HG03095 (cell line): ENCODE results near the gene PANK4.

Experiments
- ATAC-seq: cut with Tn5 transposase; IDR thresholded peaks from one replicate; pipeline ENCODE4 v1.9.1; 2021; ENCODE audit warnings: moderate library complexity; ENCODE audit not compliant: unreplicated experiment

PANK4 gene

DNA sequence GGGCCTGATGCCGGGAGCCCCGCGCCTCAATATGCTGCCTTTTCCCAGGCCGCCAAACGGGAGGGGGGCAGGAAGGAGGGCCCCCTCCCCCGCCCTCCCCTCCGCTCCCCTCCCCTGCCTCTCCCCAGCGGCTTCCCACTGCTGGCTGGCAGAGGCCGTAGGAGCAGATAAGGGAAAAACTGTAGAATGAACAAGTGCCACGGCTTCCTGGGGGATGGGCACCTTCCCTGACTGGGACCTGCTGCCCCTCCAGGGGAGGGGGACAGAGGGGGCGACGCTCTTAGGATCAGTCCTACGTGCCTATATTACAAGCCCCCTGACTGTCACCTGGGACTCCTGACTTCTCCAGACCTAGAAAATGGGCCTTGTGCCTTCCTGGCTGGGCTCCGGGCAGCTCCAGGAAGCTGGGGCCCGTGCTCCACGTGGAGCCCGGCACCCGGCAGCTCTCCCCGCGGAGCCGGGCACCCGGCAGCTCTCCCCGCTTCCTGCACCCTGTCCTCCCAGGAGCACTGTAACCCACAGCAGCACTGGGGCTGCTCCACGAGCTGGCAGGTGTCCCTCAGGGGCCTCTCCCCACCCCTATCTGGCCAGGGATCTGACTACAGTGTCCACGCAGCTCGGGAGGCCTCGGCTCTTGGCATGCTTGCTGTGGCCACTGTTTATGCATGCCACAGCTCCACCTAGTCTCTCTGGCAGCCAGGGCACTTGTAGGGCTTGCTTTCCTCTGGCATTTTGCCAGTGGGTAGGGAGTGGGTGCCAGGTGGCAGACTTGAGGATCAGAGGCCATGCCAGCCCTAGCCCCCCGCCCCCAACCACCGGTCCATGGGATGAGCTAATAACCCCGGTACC is 4.3 kb upstream of the PANK4 start:
- no peak for ATAC-seq

DNA sequence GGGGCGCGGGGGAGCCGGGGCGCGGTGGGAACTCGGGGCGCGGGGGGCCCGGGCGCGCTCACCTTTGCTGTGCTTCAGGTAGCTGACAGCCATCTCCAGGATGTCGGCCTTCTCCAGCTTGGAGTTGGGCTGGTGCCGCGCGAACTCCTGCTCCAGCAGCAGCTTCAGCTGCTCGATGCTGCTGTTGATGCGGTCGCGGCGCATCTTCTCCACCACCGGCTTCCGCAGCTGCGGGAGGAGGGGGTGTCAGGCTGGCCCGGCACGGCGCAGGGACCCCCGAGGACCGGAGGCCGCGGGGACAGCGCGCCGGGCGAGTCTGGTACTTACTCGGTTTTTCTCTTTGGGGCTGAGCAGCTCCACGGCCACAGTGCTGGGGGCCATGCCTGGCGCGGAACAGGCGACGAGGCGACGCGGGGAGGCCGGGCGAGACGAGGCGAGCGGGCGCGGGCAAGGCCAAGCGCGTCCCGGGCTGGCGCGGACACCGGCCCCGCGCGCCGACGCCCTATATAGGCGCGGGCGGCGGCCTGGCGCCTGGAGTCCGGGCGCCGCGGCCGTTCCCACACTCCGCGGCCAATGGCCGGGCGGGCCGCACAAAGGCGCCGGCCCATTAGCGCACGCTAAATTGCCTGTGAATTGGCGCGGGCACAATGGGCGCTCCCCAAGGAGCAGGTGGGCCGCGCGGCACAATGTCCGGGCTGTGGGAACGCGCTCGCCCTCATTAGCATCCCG is 3.6 kb upstream of the PANK4 start, which contains the start of gene HES5:
Gene HES5, minus strand, starts transcription at position 480 of the 729 bp plus-strand sequence. Its CDS starts 99 bp downstream, at position 381.
- ATAC-seq = no peak

DNA sequence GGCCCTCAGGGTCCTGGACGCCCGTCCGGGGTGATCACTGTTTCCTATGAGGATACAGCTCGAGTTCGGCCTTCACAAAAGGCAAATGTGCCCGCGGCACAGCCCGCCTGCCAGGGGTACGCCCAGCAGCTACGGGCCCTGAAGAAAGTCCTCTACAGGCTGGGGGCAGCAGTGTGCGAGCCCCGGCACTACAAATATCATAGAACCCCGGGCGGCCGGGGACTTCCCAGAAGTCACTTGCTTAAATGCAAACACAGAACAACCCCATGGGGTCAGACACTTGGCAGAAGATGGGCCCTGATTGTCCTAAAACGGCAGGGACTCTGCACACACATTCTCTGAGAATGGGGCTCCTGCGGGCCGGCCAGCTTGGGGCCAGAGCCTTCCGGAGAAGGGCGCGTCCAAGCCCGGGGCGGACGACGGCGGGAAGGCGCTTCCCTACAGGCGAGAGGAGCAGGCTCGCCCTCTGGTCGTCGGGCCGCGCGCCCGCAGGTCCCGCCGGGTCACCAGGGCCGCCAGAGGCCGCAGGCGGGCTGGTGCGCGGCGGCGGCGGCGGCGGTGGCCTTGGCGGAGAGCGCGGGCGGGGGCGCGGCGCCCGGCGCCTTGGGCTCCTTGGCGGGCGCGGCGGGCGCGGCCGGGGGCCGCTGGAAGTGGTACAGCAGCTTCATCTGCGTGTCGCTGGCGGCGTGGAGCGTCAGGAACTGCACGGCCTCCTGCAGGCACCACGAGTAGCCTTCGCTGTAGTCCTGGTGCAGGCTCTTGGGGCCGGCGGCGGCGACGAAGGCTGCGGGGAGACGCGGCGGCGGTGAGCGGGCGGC is 2.8 kb upstream of the PANK4 start:
- ATAC-seq = no peak

DNA sequence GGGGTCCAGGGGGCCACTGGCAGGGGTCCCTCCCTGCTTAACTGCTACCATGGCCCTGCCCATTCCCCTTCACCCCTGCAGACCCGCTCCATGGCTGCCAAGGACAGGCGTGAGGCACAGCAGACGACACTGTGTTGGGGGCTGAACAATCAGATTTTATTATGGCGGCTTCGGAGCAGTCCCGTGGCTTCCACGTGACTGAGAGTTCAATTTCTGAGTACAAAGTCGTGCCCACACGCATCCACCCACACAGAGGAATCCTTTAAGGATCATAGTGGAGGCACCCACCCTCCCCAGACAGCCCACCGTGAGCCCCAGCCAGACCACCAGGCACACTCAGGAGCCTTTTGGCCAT is 2.2 kb upstream of the PANK4 start:
- ATAC-seq = no peak

DNA sequence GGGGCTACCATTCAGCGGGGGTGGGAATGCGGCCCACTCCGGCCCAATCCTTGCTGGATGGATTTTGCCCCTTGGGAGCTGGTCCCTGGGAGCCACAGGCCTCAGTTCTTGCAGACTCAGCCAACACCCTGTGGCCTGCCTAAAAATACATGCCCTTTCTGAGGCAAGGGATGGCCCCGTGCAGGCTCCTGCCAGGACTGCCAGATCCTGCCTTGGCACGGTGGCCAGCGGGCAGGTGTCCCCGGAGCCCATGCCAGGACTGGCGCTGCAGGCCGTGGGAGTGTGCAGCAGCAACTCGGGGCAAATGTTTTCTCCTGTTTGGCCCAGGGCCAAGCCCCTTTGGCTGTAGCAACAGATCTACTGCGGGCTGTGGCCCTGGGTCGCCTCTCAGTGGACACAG is 1.6 kb upstream of the PANK4 start:
- ATAC-seq = no peak

DNA sequence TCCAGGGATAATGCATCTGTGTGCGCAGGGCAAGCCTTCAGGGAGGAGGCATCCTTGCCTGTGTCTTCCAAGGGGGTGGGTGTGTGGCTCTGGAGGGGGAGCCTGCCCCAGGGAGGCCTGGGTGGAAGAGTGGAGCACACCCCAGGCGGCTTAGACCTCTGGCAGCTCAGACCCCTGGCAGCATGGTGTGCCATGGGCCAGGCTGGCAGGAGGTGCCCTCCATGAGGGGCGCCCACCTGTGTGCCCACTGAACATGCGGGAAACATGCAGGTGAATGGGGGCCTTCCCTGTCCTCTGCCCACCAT is 1.1 kb upstream of the PANK4 start:
- no peak for ATAC-seq

DNA sequence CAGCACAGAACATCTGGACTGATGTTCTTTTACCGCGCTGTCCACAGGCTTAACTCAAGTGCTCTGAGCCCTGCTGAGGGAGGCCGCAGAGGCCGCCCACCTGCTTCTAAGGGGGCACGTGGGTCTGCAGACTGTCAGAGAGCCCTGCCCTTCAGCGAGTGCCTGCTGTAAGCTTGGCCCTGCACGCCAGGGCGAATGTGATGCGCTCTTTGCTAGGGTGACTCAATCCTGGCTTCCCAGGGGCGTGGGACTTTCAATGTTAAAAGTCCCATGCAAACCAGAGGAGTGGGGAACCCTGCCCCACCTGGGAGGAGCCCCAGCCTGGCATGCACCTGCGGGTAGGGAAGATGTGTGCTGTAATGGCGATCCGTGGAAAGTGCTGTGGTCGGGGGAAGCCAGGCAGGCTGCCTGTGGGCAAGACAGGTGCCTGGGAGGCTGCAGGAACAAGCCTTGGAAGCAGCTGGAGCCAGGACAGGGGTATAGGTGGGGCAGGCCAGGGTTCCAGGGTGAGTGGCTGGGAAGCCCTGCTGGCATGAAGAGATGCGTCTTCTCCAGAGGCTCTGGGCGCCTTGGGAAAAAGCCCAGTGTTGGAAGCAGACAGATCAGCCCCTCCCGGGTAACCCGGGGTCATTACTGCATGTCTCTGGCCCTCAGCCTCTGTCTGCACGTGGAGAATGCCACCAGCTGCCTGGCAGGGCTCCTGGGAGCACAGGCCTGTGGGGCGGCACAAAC is 594 bp upstream of the PANK4 start:
- ATAC-seq = peak; percentile 24

DNA sequence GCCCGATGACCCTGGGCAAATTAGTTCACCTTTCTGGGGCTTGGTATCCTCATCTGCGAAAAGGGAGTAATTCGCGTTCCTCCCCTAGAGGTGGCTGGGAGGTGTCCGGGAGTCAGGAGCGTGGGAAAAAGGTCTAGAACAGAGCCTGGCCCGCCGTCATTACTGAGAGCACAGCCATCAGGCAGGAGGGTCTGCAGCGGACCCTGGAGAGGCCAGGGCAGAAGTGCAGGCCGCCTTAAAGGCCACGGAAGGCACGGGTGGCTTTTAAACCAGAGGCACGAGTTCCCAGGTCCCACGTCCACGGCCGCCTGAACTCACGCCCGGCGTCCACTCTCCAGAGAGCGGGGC is 850 bp downstream of the PANK4 start:
- ATAC-seq = no peak

DNA sequence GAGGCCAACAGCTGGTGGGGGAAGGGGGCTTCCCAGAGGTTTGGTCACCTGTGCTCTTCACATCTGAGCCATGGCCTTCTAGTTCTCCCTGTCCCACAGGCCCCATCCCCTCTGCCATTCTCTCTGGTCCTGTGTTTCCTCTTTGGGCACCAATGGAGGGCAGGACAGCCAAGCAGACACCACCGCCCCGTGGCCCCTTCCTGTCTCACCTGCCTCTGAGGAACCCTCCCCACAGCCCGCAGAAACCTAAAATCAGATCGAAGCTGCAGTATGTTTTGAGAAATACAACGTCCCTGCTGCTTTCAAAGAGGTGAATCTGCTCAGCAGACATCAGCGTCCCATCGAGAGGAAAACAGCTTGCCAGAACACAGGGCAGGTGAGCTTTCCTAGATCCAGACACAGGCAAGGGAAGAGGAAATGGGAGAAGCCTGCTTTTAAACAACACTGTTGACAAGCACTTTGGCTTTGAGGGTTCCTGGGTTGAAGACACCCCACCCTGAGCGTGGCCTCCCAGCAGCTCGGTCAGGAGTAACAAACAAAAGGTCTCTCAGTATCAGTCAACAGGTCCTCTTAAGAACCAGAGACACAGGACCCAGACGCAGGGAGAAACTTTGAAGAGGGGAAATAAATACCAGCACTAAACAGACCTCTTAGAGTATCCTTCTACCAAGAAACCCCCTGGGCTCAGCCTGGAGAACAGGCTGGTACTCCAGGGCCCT is 2.3 kb downstream of the PANK4 start:
- ATAC-seq = no peak

DNA sequence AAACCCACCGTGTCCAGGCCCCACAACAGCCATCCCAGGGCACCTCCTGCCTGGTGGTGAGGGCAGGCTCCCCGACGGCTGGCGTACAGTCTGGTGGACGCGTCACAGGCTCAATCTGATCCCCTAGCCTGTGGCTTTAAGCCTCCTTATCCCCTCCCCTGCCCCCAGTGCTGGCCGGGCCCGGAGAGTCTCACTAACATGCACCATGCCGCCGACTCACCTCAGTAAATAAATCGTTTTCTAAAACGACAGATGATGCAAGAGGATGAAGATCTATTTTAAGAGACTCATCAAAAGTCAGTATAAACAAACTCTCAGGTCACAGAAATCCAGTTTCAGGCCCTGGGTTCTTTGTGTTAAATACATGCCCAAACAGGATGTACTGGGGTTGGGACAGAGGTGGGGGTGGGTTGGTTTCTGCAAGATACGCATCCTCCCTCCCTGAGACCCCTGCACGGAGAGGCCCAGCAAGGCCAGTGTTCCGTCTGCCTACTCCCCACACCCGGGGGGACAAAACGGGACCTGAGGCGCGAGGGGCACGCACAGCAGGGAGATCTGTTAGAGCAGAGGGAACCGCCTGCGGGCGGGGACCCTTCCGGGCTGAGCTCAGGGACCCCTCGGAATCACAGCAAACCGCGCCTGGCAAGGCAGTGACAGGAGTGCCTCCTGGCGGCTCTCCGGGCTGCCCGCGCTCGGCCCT is 3.1 kb downstream of the PANK4 start:
- ATAC-seq = no peak

DNA sequence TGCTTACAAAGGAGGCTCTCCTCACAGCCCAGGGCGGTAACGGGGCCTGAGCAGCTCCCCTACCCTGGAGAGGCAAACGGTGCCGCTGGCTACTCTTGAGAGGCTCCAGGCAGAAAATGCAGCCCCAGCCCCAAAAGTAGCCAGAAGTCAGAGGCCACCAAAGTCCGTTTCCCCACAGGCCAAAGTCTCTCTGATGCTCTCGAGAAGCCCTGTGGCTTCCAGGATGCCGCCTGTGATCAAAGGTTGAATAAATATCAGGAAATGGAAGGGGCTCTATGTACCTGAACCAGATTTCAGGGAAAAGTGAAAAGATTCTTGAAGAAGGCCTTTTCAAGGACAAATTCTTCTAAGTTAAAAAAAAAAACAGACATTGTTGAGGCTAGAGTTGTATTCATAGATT is 4.2 kb downstream of the PANK4 start:
- no peak for ATAC-seq

DNA sequence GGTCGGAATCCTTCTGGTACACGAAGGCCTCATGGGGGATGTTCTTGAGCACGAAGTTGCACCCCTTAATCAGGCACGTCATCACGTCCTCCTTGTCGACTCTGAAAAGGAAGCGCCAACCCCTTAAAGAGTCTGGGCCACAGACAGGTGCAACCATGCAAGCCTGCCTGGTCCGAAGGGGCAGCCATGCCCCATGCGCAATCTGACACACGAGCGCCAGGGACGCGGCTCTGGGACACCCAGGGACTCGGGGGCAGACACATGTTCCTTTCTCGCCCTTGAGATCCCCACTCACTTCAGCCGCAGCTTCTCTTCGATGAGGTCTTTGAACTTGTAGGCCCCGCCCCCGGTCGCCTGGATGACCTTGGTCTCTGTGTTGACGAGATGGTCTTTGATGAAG is 5.6 kb downstream of the PANK4 start:
- ATAC-seq = no peak

DNA sequence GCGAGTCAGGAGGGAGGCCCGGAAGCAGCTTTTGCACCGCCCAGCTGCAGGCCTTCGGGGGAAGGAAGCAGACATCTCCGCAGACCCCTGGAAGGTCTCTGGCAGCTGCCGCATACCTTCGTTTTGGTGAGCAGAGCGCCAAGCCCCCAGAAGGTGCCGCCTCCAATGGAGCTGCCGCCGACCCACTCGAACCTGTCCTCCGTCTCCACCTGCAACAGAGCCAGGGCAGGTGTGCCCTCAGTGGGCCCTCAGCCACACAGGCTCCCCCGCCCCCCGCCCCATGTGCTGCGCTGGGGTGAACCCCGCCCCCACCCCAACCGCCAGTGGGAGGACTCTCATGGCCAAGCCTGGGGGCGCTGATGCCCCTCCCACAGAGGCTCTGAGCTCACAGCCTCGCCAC is 6.2 kb downstream of the PANK4 start:
- no peak for ATAC-seq

DNA sequence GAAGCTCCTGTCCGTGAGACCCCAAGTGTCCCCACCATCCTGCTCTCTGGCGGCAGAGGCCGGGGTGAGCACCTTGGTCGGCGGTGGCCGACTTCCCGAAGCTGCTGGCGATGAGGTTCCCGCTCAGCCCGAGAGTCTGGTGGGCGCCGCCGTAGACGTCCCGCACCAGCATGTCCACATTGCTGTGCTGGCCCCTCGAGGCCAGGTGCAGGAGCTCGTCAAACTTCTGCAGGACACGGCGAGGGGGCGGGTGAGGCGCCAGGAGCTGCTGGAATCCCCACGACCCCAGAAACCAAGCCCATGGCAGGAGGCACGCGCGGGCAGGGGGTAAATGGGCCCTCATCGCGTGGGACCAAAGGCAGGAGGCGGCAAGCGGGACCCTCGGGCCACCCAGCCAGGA is 6.7 kb downstream of the PANK4 start:
- no peak for ATAC-seq

DNA sequence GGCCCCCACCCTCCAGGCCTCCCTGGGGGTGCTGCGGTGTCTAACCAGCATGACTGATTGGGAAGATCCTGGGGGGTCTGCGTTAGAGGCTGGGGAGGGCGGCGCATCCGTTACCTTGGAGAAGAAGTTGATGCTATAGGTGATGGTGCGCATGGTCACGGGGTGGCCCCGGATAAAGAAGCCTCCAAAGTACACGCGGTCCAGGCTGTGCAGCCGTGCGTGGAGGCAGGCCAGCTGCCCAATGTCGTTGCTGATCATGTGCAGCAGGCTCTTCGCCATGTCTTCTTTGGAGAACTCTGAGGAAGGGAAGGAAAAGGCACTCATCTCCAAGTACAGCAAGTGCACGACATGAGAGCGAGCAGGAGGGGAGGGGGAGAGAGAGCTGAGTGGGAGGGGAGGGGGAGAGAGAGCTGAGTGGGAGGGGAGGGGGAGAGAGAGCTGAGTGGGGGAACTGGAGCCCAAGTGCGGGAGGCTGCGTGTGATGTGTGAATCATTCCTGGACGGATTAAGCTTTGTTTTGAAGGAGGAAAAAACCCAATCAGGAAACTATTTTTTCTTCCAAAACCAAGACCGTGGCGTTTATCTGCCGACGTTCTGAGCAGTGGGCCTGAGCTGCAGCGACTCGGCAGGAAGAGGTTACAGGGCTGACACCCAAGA is 7.2 kb downstream of the PANK4 start:
- no peak for ATAC-seq

DNA sequence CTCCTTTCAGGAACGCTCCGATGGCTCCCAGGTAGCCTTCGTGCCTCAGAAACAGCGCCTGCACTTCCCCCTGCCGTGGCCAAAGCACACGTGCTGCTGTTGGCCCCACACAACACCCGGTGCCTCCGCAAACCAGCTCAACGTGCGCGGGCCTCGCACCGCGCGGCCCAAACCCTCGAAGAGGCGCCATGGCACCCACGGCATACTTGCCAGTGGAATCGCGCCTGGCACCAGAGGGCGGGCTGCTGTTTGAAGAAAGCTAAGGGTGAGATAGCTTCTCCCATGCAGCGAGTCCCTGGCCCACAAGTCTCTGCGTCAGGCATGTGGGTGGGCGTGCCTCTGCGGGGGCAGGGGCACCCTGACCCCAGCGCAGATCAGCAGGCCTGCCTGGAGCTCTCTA is 7.9 kb downstream of the PANK4 start:
- no peak for ATAC-seq

DNA sequence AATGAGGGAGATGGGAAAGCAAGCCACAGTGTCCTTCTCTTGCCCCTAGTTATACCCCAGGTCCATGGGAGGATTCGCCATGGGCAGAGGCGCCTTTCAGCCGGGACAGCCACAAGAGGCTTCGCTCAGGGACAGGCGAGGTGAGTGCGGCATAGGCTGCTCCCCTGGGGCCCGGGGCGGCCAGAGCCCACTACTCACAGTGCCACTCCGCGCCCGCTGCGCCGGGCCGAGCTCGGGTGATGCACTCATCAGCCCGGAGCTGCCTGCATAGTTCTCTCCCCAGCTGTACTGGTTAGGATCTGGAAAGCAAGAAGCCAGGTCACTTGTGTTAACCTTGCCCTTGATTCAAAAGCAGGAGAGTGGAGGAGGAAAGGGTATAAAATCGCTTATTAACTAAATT is 8.4 kb downstream of the PANK4 start:
- no peak for ATAC-seq

DNA sequence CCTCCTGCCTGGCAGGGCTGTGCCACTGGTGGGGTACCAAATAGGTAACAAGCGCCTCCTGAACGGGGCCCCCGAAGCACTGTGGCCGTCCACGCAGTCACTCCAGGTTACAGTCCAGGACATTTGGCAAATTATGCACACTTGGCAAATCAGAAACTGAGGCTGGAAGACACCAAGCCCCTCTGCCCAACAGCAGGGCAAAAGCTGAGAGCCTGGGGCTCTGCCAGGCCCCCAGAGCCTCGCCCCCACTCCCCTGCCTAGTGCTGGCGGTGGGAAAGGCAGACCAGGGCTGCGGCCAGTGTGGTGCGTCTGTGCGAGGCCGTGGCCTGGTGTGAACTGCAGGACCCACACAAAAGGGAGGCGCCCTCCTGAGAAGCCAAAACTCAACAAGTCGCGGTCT is 9.4 kb downstream of the PANK4 start:
- ATAC-seq = no peak

DNA sequence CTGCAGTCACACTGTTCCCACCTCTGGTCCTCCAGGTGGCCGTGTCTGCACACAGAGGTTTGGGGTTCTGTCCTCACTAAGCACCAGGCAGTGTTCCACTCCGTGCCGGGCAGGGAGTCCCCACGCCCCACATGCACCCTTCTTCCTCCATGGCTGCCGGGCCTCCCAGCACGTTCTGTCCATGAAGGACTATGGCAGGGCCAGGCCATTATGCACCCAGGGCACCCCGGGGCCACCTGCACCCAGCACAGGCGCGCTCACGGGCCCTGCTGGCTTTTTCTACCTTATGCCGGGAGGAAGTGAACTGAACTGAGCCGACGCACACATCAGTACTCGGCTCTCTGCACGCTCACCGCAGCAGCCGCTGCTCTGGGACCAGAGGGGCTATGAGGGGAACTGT is 10.3 kb downstream of the PANK4 start:
- ATAC-seq = no peak

DNA sequence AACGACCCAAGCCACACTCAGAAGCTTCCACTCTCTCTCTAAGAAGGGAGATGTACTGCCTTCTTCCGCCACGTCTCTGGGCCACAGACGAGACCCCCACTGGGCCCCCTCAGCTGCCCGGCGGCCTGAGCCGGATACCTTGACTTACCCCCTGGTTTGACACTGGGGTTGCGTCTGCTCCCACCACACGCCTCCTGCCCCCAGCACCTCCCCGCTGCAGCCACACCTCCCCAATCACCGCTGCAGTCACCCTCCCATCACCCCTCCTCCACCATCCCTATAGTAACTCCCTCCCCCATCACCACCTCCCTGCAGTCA is 10.7 kb downstream of the PANK4 start:
- ATAC-seq = no peak
